ENCODE results near the gene C1QTNF9B.
"Not testable (repeated sequence)": the region's sequence is repeated elsewhere in the genome, so short reads cannot be mapped to it uniquely, and the experiment has no call there.

The C1QTNF9B gene

DNA sequence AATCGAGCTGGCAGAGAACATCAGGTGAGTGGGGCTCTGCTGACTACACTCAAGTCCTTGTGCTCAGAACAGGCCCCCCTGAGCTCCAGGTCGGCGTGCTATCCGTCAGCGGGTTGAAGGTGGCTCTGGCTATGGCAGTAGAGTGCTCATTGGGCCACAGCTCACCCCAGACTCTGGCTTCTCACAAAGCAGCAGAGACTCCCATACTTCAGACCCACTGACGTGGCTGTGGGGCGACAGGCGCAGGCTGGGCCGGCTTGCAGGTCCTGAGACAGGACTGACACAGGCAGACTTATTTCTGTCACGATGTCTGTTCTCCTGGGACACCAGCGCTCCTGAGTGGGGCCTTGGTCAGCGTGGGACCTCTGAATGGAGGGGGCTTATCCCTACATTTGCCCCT is 2.6 kb downstream of the C1QTNF9B start:
- DNase-seq (ENCODE audit: low read depth), result not testable (repeated sequence)

DNA sequence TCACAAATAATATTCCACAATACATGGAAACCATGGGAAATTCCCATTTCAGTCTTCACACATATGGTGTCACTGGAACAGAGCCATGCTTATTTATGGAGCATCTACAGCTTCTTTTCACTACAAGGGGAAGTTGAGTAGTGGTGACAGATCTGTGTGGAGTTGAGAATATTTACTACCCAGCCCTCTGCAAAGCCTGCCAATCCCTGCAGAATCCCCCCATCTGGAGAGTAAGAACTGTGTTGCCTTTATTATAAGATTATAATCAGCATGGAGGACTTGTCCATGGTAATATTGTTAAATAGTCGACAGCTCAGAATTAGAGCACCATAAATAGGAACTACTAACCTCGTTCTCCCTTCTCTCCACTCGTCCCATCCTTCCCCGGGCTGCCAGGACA is 3.5 kb downstream of the C1QTNF9B start:
- not testable (repeated sequence) for DNase-seq (ENCODE audit: low read depth)

GRCh38 chr13:23889615-23890607 is 7.4 kb downstream of the C1QTNF9B start:
- DNase-seq (ENCODE audit: low read depth), result peak; percentile 34

DNA sequence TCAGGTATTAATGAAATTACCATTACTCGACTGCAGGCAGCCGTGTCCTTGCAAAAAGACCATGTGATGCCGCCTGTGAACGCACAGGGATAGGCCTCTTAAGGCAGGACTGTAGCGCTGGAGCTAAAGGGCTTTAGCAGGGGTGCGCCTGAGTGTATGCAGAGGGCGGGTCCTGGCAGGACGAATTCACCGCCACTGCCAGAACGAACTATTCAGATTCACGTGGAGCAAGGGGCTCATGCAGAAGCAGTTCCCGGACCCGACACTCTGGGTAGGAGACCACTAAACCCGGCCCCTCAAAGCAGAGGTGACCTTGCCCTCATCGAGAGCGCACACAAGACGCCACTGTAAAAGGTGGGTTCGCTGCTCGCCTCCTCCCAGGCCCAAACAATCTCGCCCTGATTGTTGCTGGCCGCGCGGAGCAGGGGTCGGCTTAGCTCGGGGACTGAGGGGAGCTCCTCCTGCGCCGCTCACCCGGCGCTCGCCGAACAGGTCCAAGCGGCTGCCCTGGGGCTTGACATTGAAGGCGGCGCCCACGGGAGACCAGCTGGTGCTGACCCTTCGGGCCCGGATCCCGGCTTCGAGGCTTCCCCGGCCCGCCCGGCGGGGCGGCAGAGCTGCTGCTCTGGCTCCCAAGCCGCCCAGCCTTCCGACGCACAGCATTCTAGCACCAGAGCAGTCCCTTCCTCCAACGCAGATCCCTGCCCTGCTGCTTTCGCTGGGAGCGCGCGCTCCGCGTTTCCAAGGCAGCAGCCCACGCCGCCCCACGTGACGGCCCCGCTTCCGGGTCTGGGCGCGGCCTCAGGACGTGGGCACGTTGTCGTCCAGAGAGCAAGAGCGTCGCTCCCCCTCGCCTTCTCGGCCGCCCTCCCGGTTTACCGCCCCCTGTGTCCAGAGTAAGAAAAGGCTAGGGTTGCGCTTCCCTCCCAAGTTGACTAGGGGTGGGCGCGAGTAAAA is 8.4 kb downstream of the C1QTNF9B start, which contains the start of gene MIPEP:
Gene MIPEP (minus strand): TSS at position 743 of the 957 bp plus-strand sequence. CDS start 80 bp downstream, at position 663.
- peak; percentile 98 for DNase-seq (ENCODE audit: low read depth)

- DNase-seq (ENCODE audit: low read depth), result not testable (repeated sequence)
Observed at GRCh38 chr13:23884361-23884760, 12.9 kb downstream of the C1QTNF9B start.

DNA sequence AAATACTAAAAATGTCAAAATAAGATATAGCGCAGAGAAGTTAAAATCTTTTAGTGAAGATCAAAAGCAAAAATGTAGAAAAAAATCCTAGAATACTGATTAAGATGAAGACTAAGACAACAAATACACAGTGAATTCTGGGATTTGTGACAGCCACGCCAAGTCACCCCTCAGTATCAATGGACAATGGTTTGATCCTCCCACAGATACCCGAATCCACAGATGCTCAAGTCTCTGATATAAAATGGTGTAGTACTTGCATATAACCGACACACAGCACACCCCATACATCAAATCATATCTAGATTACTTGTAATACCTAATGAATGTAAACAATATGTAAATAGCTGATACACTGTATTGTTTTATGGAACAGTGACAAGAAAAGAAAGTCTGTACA is 14.0 kb downstream of the C1QTNF9B start:
- DNase-seq (ENCODE audit: low read depth), result no peak

DNA sequence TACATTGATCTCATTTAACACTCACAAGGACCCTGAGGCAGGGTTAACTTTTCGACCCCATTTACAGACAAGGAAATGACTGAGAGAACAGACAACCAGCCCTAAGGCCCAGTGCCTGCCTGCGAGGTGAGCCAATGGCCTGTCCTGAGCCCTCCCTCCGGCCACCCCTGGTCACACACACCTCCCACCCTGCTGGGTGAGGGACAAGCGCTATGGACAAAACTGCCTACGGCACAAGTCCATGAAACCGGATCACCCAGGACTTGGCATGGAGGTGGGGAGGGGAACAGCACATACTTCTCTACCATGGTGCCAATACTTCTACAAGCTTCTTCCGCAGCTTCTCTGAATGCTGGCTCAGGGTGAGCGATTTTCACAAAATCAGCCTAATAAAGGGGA is 15.9 kb downstream of the C1QTNF9B start:
- not testable (repeated sequence) for DNase-seq (ENCODE audit: low read depth)

DNA sequence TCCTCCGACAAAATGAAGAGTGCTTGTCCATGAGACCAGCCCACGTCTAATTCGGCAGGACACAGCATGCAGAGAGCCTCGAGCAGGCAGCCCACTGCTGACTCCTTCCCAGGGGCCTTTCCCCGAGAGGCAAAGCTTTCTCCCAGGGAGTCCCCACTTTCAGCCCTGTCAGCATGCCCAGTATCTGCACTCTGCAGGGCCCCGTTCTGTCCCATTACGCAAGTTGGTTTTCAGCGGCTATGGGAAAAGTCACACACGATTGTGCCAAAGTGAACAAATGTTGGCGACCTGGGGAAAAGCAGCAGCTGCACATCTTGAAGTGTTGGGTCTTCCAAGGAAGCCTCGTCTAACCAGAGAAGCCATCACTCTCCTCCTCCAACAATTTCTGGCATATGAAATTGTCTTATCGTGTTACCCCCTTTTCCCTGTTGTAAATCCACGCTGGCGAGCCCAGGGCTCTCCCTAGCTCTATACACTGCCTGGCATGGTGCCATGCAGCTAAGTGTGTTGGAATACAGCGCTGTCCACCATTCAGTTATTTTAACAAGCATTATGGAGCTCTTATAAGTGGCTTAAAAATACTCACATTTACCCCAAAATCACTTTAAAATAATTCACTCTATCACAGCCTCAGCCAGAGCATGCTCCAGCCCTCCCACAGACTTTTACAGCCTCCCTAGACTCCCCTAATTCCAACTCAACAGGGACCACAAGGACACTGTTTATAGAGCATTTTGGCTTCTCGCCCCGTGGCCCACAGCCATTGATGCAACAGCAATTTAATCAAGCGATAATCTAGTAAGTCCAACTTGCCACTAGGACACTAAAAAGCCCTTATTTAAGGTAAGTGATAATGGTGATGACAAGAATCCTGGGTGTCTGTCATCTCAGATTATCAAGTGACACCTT is 16.6 kb downstream of the C1QTNF9B start:
- DNase-seq (ENCODE audit: low read depth), result not testable (repeated sequence)

GRCh38 chr13:23877286-23877685 is 20.0 kb downstream of the C1QTNF9B start:
- DNase-seq (ENCODE audit: low read depth), result no peak

GRCh38 chr13:23876265-23876664 is 21.0 kb downstream of the C1QTNF9B start:
- peak; percentile 13 for DNase-seq (ENCODE audit: low read depth)

DNA sequence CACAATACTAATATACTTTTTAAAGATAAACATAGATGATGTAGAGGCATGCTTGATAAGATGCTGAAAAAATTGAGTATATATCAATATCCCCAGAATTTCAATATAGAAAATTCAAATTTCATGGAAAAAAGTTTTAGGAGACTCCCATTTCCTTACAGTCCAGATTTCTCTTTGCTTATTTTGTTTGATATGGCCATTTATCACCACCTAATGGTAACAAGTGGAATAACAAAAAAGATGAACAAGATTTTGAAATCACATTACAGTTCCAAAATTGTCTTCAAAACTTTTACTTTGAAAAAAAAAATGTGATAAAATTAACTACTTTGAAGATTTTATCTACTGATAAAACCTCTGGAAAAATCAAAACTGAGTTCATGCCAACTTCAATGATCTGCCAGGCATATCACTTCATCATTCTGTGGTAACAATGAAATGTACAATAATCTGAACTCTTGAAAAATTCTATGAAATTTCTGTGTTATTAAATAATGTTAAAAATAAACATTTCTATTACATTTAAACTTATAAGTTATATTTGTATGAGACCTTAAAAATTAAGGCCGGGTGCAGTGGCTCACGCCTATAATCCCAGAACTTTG is 25.6 kb downstream of the C1QTNF9B start:
- DNase-seq (ENCODE audit: low read depth), result peak; percentile 31

GRCh38 chr13:23870356-23871140 is 26.8 kb downstream of the C1QTNF9B start:
- DNase-seq (ENCODE audit: low read depth), result no peak

DNA sequence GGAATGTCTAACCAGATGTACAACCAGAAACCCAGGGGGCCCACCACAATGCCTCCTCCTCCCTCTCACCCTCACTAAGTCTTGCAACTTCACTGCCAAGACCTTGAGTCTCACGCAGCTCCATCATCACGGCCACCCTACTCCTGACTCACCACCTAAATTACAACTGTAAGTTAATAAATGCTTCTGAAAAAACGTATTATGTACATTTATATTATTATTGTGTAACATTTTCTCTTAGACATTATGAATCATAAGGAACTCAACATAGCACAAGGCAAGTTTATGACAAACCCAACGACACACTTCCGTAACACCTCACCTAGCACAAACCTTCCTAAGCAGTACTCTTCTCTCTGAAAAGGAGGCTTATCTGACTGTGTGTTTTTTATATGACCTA is 28.8 kb downstream of the C1QTNF9B start:
- DNase-seq (ENCODE audit: low read depth), result peak; percentile 89

GRCh38 chr13:23867027-23867491 is 30.2 kb downstream of the C1QTNF9B start:
- DNase-seq (ENCODE audit: low read depth), result peak; percentile 85

GRCh38 chr13:23866420-23867026 is 30.8 kb downstream of the C1QTNF9B start:
- DNase-seq (ENCODE audit: low read depth), result peak; percentile 15

- no peak for DNase-seq (ENCODE audit: low read depth)
Observed at GRCh38 chr13:23865906-23866305, 31.4 kb downstream of the C1QTNF9B start.

GRCh38 chr13:23865026-23865425 is 32.3 kb downstream of the C1QTNF9B start:
- peak; percentile 6 for DNase-seq (ENCODE audit: low read depth)

- no peak for DNase-seq (ENCODE audit: low read depth)
Observed at GRCh38 chr13:23861310-23861709, 36.0 kb downstream of the C1QTNF9B start.

GRCh38 chr13:23859904-23860303 is 37.4 kb downstream of the C1QTNF9B start:
- DNase-seq (ENCODE audit: low read depth), result no peak

Measured in iris pigment epithelial cell (primary cell).